Measurements from ENCODE around the gene BRD3.

GRCh38 chr9:133995012-133995896, 72.6 kb downstream of the BRD3 start:
- TF ChIP-seq CTCF (IDR thresholded peaks at IDR 0.05) (no peak; the same call in 2 of the 3 replicates), ESRRA (IDR thresholded peaks at IDR 0.05; ENCODE audit: borderline replicate concordance, low read length) (no peak), EP300 (IDR thresholded peaks at IDR 0.05) (no peak), POLR2AphosphoS2 (conservative IDR thresholded peaks at IDR 0.05; ENCODE audit: low read length) (no peak), MAX (IDR thresholded peaks at IDR 0.05) (no peak), HOXB5 (CRISPR knock-in tag; IDR thresholded peaks at IDR 0.05) (no peak), SMC3 (IDR thresholded peaks at IDR 0.05) (no peak), USF2 (IDR thresholded peaks at IDR 0.05) (no peak), POLR2A (IDR thresholded peaks at IDR 0.05; ENCODE audit: low read length) (no peak), CBX8 (IDR thresholded peaks at IDR 0.05) (no peak), RCOR1 (IDR thresholded peaks at IDR 0.05; ENCODE audit: low read depth, low read length) (no peak), CEBPB (IDR thresholded peaks at IDR 0.05) (no peak), RFX5 (IDR thresholded peaks at IDR 0.05) (no peak), JUNB (IDR thresholded peaks at IDR 0.05) (no peak)

All from A549 (cell line).